AG04450 (cell line): ENCODE results near the gene RSU1. TPM values are rescaled to one million over a fixed set of nuclear protein-coding genes. Genes with fewer than 3 reads are reported as not detected.
A peak's percentile ranks its signal among the peaks of the same experiment; 100 is the strongest.

ENCODE experiments used
- CTCF ChIA-PET: fragments of 300-600, 350-600 bp; formaldehyde crosslinking; extraction: SDS; loops from one replicate; lab custom pipeline; 2022; ENCODE audit warnings: antibody characterized with exemption, inconsistent platforms; lab: Charles Lee
- POLR2A ChIA-PET: fragments of 350-600 bp; formaldehyde crosslinking; extraction: SDS; loops from one replicate; lab custom pipeline; 2021; ENCODE audit warnings: antibody characterized with exemption, inconsistent platforms; lab: Yijun Ruan, JAX
- DNase-seq: peaks from one replicate; pipeline ENCODE4 v3.0.0-alpha.2; 2011; ENCODE audit warnings: low read depth, low spot score
- H3K27ac ChIP-seq: one replicate; pipeline ENCODE4 v1.5.1; 2012; ENCODE audit warnings: low read depth, low read length, control low read depth
- H3K27me3 ChIP-seq: one replicate; pipeline ENCODE4 v1.6.0; 2012; ENCODE audit warnings: low read length; ENCODE audit not compliant: control insufficient read depth, insufficient read depth
- H3K4me3 ChIP-seq: 2 replicates; pipeline ENCODE4 v1.5.1; 2011; ENCODE audit warnings: mild to moderate bottlenecking, low read depth, low read length, control low read depth
- H3K9me3 ChIP-seq: 2 replicates; pipeline ENCODE4 v1.5.1; 2012; ENCODE audit warnings: low read length; ENCODE audit not compliant: control insufficient read depth, insufficient read depth
- CTCF ChIP-seq: IDR thresholded peaks from 2 replicates; pipeline ENCODE4 v1.5.1; 2011; ENCODE audit warnings: low read depth, low read length, control low read depth, inconsistent platforms
- polyA minus RNA-seq: library from RNA; depleted of rRNA, polyadenylated mRNA; stranded (reverse); fragments of >200 nt; gene quantifications from 2 replicates; pipeline ENCODE4 v1.2.3, GENCODE V29; 2011; rRNA and poly(A)+ RNA removed
- polyA plus RNA-seq: library from polyadenylated mRNA; depleted of rRNA; stranded (reverse); fragments of >200 nt; gene quantifications from 2 replicates; pipeline ENCODE4 v1.2.3, GENCODE V29; 2011; rRNA removed

RSU1 gene
- polyA plus RNA-seq (217 and 229 TPM in 2 replicates), polyA minus RNA-seq (110 and 117 TPM in 2 replicates)

- H3K9me3 ChIP-seq = peaks cover 4% of the 10 kb centered on the region
- ChIA-PET CTCF (interaction anchor here (0.6 to 1.3 kb wide), 6 partner anchors 8 to 1399 kb away, joined by 3 to 9 read pairs (median 4); no protein-coding TSS in a partner anchor), POLR2A (interaction anchor here (1.0 kb wide), 2 partner anchors 67 to 413 kb away, joined by 3 to 6 read pairs; no protein-coding TSS in a partner anchor)
- peak within 1 kb of the TSS; percentile 93 for H3K27ac ChIP-seq
- DNase-seq = peak; percentile 99
- H3K27me3 ChIP-seq = no peaks in the 10 kb centered on the region
- peak within 1 kb of the TSS; percentile 90 for H3K4me3 ChIP-seq
- no peak for TF ChIP-seq CTCF
Observed at GRCh38 chr10:16817125-16818019, at the start of gene RSU1. Gene RSU1 (minus strand): TSS chr10:16817424. CDS start chr10:16817081, 343 bp downstream.

- ChIA-PET CTCF (interaction anchor here (0.9 to 1.9 kb wide), 2 partner anchors 14 to 390 kb away, joined by 3 to 6 read pairs; no protein-coding TSS in a partner anchor), POLR2A (no interaction called here)
- Histone ChIP-seq H3K9me3 (no peaks in the 10 kb centered on the region), H3K4me3 (no peak overlapping the region), H3K27me3 (no peaks in the 10 kb centered on the region), H3K27ac (no peak overlapping the region)
- no peak for DNase-seq
- TF ChIP-seq CTCF = no peak
Observed at GRCh38 chr10:16866541-16867275, 49.5 kb upstream of the RSU1 start.

GRCh38 chr10:16865766-16866165 is 48.5 kb upstream of the RSU1 start:
- Histone ChIP-seq H3K27ac (no peak overlapping the region), H3K27me3 (no peaks in the 10 kb centered on the region), H3K9me3 (no peaks in the 10 kb centered on the region), H3K4me3 (no peak overlapping the region)
- no peak for DNase-seq
- ChIA-PET CTCF (interaction anchor here (1.9 kb wide), 1 partner anchor 13 kb away, joined by 6 read pairs; no protein-coding TSS in a partner anchor), POLR2A (no interaction called here)
- no peak for TF ChIP-seq CTCF

- Histone ChIP-seq H3K4me3 (no peak overlapping the region), H3K9me3 (no peaks in the 10 kb centered on the region), H3K27me3 (no peaks in the 10 kb centered on the region), H3K27ac (no peak overlapping the region)
- TF ChIP-seq CTCF = no peak
- DNase-seq = no peak
- POLR2A ChIA-PET = no interaction called here
- CTCF ChIA-PET = interaction anchor here (0.6 to 2.0 kb wide), 6 partner anchors 8 to 323 kb away, joined by 3 to 10 read pairs (median 3); no protein-coding TSS in a partner anchor
Observed at GRCh38 chr10:16863766-16864165, 46.5 kb upstream of the RSU1 start.
